RWPE2 (cell line): ENCODE results near the gene SSH2.

ENCODE experiments used
- ATAC-seq: fragments of 200-7000 bp; cut with Tn5 transposase; 3 replicates; pipeline ENCODE4 v1.9.1; 2021; ENCODE audit warnings: low read depth
- DNase-seq: peaks from one replicate; pipeline ENCODE4 v3.0.0-alpha.2; 2020; ENCODE audit warnings: low spot score
- H3K27ac ChIP-seq: fragments of 450-650 bp; 2 replicates; pipeline ENCODE4 v1.5.1; 2017; ENCODE audit warnings: mild to moderate bottlenecking; ENCODE audit not compliant: poor library complexity, severe bottlenecking
- H3K27me3 ChIP-seq: fragments of 250-450 bp; sonication (Bioruptor Pico); 2 replicates; pipeline ENCODE4 v1.5.1; 2021; ENCODE audit warnings: mild to moderate bottlenecking, moderate library complexity; ENCODE audit not compliant: insufficient read depth, poor library complexity, severe bottlenecking
- H3K36me3 ChIP-seq: fragments of 250-450 bp; sonication (Bioruptor Pico); 2 replicates; pipeline ENCODE4 v1.5.1; 2020; ENCODE audit warnings: low read depth, mild to moderate bottlenecking, moderate library complexity
- H3K4me1 ChIP-seq: fragments of 250-450 bp; sonication (Bioruptor Pico); 2 replicates; pipeline ENCODE4 v1.5.1; 2021; ENCODE audit warnings: mild to moderate bottlenecking, moderate library complexity; ENCODE audit not compliant: insufficient read depth, poor library complexity, severe bottlenecking
- H3K4me3 ChIP-seq: fragments of 250-450 bp; sonication (Bioruptor Pico); 2 replicates; pipeline ENCODE4 v1.5.1; 2021; ENCODE audit warnings: mild to moderate bottlenecking, moderate library complexity; ENCODE audit not compliant: severe bottlenecking
- H3K9me3 ChIP-seq: fragments of 250-450 bp; sonication (Bioruptor Pico); 2 replicates; pipeline ENCODE4 v1.5.1; 2021; ENCODE audit warnings: mild to moderate bottlenecking, moderate library complexity; ENCODE audit not compliant: severe bottlenecking
- CTCF ChIP-seq: fragments of 450-650 bp; IDR thresholded peaks from one replicate; pipeline ENCODE4 v1.5.1; 2017; ENCODE audit warnings: mild to moderate bottlenecking, moderate library complexity; ENCODE audit not compliant: poor library complexity, severe bottlenecking

SSH2 gene

GRCh38 chr17:29577385-29578211, 352.4 kb downstream of the SSH2 start:
- Histone ChIP-seq H3K36me3 (peaks cover 91% of the 10 kb centered on the region), H3K4me1 (peaks cover 10% of the 10 kb centered on the region), H3K27ac (no peak overlapping the region), H3K9me3 (no peaks in the 10 kb centered on the region), H3K4me3 (no peak overlapping the region), H3K27me3 (no peaks in the 10 kb centered on the region)
- no peak for TF ChIP-seq CTCF
- no peak for ATAC-seq
- no peak for DNase-seq

DNA sequence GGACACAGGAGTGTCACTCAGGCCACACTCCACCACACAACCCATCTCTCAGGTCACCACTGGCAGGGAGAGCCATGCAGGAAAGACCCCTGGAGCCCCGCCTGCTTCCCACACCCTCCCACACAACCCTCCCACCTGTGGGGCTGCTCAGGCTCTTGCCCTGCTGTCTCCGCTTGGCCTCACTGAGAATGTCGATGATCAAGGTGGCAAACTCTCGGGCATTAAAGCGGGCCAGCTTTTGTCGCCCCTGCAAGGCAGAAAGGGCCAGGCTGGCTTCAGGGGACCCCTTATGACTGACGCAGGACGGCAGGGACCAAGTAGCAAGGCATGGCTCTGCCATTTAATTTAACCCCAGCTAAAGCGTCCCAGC, 353.0 kb downstream of the SSH2 start:
- H3K27me3 ChIP-seq = no peaks in the 10 kb centered on the region
- H3K9me3 ChIP-seq = no peaks in the 10 kb centered on the region
- H3K36me3 ChIP-seq = peaks cover 85% of the 10 kb centered on the region
- no peak overlapping the region for H3K27ac ChIP-seq
- ATAC-seq (no peak), DNase-seq (no peak)
- H3K4me3 ChIP-seq = no peak overlapping the region
- peaks cover 5% of the 10 kb centered on the region for H3K4me1 ChIP-seq
- TF ChIP-seq CTCF = no peak

DNA sequence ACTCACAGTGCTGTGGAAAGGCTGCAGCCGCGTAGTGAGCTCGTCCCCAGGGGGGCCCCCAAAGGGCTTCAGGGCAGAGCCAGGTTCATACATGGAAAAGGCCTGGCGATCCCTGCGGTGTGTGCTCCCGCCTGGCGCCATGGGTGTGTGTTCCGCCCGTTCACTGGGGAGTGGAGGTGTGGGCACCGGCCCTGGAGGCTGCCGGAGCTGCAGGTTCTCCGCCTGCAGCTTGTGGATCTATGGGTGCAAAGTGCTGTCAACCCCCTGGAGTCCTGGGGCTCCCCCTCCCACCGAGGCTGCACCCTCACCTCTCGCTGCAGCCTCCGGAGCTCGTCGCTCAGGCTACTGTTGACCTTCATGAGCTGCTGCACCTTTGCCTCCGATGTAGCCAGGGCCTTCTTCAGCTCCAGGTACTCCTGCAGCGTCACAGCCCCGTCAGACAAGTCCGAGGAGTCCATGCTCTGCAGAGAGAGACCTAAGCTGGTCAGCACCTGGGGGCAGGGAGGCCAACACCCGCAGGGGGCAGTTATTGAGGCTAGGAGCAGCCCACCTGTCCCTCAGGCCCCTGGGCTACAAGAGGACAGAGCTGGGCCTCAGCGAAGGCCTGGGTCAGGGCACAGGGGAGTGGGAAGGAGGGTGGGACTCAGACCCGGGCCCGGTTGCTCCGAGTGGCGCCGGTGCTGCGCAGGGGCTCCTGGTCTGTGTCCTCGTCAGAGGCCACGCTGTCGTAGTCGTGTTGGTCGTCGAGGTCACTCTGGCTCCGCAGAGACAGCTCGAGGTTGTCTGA, 353.6 kb downstream of the SSH2 start:
- no peaks in the 10 kb centered on the region for H3K4me1 ChIP-seq
- no peak for DNase-seq
- H3K36me3 ChIP-seq = peaks cover 79% of the 10 kb centered on the region
- no peaks in the 10 kb centered on the region for H3K27me3 ChIP-seq
- H3K9me3 ChIP-seq = no peaks in the 10 kb centered on the region
- TF ChIP-seq CTCF = no peak
- H3K4me3 ChIP-seq = no peak overlapping the region
- no peak for ATAC-seq
- no peak overlapping the region for H3K27ac ChIP-seq
